ENCODE data around the gene S100A2.

DNA sequence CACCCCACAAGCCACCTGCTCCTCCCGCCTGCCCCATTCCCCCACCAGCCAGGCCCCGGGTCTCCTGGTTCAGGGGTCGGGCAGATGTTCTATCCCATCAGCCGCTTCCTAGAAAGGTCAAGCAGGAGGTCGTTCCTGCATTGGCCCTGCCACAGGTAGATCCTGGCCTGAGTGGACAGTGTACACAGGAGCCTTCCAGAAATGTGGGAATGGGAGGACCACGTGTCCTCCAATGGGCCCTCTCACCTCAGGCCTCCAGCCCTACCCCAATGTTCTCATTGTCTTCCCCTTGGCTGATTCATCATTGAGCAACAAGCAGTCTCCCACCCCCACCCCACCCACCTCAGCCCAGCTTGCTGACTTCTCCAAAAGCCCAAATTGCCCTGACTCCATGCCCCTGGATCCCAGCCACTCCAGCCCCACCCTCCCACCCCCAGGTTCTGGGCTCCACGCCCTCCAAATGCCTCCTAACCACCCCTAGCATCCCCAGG is 45.2 kb upstream of the S100A2 start:
- TF ChIP-seq EZH2phosphoT487 (IDR thresholded peaks at IDR 0.05; ENCODE audit: insufficient read depth, low read depth) = no peak
- no peak for TF ChIP-seq EZH2 (IDR thresholded peaks at IDR 0.05; ENCODE audit: insufficient read depth, poor library complexity, severe bottlenecking)
